GM10248 (cell line): ENCODE results near the gene C14orf119.

Experiments used
- CTCF ChIA-PET: fragments of 300-600 bp; sonication (Branson Sonifier 250); formaldehyde crosslinking; extraction: SDS; loops from one replicate; lab custom pipeline; 2021; ENCODE audit warnings: antibody characterized with exemption; lab: Yijun Ruan, JAX
- POLR2A ChIA-PET: fragments of 350-650 bp; sonication (Branson Sonifier 250); formaldehyde crosslinking; extraction: SDS; loops from one replicate; lab custom pipeline; 2020; ENCODE audit warnings: antibody characterized with exemption; lab: Yijun Ruan, JAX
- DNase-seq: peaks from one replicate; pipeline ENCODE4 v3.0.0; 2012; ENCODE audit errors: extremely low spot score
- TF ChIP-seq, protein P1 (sequence below): IDR thresholded peaks from 2 replicates; pipeline ENCODE4 v1.5.1; 2012; ENCODE audit warnings: mild to moderate bottlenecking, low read depth; ENCODE audit errors: extremely low read depth, missing control alignments, control extremely low read depth

Gene C14orf119

DNA sequence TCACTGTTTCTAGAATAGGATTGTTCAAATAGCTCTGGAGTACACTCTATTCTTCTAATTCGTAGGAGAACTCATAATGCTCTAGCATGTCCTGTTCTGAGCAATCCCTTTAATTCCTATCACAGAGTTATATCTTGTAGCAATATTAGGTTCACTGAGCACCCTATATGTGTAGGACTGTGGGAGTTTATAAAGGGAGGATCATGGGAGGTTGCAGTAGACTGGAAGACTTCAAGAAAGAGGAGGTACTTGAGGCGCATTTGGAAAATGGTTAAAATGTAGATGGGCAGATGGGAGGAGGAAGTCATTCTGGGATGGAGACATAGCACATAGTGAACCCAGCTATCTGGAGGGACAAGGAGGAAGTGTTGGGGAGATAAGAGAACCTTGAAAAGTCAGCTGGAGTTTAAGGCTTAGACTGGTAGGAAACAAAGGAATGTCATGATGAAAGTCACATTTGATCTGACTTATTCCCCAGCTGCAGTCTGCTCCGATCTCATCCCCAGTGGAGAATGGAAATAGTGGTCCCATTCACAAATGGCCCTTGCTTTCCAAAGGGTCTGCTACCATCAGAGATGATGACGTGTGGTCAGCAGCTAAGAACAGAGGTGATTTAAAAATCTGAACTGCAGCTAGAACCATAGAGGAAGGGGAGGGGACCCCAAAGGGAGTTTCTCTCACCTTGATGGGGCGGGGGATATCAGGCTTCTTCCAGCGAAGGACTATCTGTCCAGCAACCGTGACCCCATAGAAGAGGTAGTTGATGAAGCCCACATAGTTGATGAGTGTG is 33.9 kb downstream of the C14orf119 start:
- TF ChIP-seq, protein P1, sequence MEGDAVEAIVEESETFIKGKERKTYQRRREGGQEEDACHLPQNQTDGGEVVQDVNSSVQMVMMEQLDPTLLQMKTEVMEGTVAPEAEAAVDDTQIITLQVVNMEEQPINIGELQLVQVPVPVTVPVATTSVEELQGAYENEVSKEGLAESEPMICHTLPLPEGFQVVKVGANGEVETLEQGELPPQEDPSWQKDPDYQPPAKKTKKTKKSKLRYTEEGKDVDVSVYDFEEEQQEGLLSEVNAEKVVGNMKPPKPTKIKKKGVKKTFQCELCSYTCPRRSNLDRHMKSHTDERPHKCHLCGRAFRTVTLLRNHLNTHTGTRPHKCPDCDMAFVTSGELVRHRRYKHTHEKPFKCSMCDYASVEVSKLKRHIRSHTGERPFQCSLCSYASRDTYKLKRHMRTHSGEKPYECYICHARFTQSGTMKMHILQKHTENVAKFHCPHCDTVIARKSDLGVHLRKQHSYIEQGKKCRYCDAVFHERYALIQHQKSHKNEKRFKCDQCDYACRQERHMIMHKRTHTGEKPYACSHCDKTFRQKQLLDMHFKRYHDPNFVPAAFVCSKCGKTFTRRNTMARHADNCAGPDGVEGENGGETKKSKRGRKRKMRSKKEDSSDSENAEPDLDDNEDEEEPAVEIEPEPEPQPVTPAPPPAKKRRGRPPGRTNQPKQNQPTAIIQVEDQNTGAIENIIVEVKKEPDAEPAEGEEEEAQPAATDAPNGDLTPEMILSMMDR: no peak
- ChIA-PET CTCF (interaction anchor here (0.6 to 4.5 kb wide), 7 partner anchors 8 to 134 kb away, joined by 3 to 44 read pairs (median 4); no protein-coding TSS in a partner anchor), POLR2A (no interaction called here)
- no peak for DNase-seq

DNA sequence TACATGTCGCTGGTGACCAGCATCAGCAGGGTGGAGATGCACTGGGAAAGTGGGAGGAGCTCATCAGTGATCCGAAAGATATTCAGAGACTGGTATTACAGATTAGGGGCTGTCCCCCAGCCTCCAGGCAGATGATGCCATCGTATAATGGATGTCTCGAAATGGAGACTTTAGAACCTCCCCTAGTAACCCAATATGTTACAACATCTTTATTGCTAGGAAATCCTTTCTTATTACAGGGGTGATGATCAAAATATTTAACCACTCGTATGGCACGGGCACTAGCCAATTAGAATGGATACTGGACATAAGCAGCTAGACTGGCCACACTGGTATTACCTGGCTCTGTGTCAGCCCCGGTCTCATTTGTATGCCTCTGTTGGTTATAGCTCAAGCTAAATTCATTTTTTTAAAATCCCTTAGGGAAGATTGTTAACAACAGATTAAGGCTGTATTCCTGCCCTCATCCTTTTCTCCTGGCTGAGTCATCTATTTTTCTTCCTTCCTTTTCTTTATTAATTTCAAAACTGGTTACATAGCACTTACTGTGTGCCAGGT is 34.5 kb downstream of the C14orf119 start:
- POLR2A ChIA-PET: no interaction called here
- CTCF ChIA-PET: interaction anchor here (1.1 to 4.5 kb wide), 5 partner anchors 9 to 135 kb away, joined by 3 to 44 read pairs (median 6); no protein-coding TSS in a partner anchor
- TF ChIP-seq, protein P1: no peak
- DNase-seq: no peak

DNA sequence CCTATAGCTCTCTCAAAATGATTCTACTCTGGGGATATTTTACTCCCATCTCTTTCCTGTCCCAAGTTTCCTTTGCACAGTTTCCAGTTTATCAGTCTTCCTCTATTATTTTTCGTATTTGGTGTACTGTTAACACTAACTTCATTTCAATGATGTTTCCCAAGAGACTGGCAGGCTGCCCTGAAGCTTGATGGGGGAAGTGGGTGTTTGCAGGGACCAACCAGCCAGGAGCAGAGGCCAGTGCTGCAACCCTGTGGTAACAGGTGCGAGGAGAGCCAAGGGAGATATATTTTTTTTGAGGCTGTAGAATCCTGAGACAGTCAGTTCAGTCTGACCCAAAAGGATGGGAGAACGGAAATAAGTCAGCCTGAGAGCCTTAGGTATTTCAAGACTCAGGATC is 35.6 kb downstream of the C14orf119 start:
- no peak for DNase-seq
- ChIA-PET POLR2A (no interaction called here), CTCF (interaction anchor here (2.0 to 4.5 kb wide), 2 partner anchors 10 to 56 kb away, joined by 6 to 44 read pairs; no protein-coding TSS in a partner anchor)
- TF ChIP-seq, protein P1: no peak

DNA sequence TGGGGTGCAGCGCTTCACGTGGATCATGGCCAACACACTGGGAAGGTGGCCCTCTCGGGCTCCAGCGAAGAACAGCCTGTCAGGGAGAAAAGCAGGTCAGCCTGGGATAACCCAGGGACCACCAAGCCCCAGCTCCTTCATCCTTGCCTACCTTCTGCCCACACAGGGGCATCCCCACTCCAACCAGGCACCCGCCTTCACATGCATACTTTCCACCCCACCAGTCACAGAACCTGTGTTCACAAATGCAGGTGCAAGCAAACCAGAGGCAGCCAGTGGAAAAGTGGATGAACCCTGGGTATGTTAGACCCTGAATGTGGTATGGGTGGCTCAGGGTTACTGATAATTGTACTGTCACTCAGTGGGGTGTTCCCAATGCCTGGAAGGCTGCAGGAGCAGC is 36.2 kb downstream of the C14orf119 start:
- TF ChIP-seq, protein P1: no peak
- ChIA-PET POLR2A (no interaction called here), CTCF (interaction anchor here (2.0 to 4.5 kb wide), 2 partner anchors 11 to 56 kb away, joined by 6 to 44 read pairs; no protein-coding TSS in a partner anchor)
- DNase-seq: no peak

DNA sequence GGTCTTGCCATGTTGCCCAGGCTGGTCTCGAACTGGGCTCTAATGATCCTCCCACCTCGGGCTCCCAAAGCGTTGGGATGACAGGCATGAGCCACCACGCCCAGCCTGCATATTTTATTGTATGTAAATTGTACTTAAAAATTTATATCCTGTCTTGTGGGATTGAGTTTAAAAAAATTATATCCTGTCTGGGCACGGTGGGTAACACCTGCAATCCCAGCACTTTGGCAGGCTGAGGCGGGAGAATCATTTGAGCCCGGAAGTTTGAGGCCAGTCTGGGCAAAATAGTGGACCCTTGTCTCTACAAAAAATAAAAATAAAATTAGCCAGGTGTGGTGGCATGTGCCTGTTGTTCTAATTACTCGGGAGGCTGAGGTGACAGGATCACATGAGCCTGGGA is 37.7 kb downstream of the C14orf119 start:
- ChIA-PET CTCF (interaction anchor here (1.8 kb wide), 1 partner anchor 12 kb away, joined by 10 read pairs; no protein-coding TSS in a partner anchor), POLR2A (no interaction called here)
- DNase-seq: no peak
- TF ChIP-seq, protein P1: no peak

DNA sequence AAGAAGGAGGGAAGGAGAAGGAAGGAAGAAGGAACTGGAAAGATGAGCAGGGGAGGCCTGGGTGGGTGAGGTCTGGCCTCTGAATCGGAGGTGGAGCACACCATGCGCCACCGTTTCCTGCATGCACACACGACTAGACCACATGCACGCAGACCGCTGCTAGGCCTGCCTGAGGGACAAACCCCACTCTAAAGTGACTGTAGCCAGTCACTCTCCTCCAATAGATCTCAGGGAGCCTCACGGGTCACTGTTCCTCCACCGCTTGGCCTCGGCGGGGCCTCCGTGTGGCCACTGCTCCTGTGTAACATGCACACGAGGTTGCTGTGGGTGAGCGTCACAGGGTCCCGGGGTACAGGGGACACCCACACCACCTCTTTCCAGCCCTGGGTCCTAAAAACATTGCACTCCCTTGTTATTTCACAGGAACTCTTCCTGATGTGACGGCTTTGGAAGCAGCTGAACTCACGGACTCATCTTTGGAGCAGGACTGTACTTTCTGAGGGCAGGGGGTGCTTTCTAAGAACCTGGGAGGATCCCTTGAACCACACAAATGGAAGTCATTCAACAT is 41.3 kb downstream of the C14orf119 start:
- POLR2A ChIA-PET: no interaction called here
- CTCF ChIA-PET: interaction anchor here (1.5 to 1.6 kb wide), 2 partner anchors 8 to 15 kb away, joined by 4 to 7 read pairs; no protein-coding TSS in a partner anchor
- no peak for DNase-seq
- TF ChIP-seq, protein P1: no peak
